ENCODE measurements around the gene SNX5. TPM values are rescaled to one million over a fixed set of nuclear protein-coding genes. Genes with fewer than 3 reads are reported as not detected.

The SNX5 gene
- total and polyA plus RNA-seq, 2 of the 8 experiments (the other 6 are each of a cell fraction or from before 2014, with no cell fraction given): 155 to 194 TPM

GRCh38 chr20:17966432-17967310 lies 1.9 kb downstream of the SNX5 start:
- H3K4ac ChIP-seq (replicated peaks; ENCODE audit: insufficient read length, low read depth, low read length): no peak overlapping the region
- peaks cover 4 to 14% (median 12%) of the 10 kb centered on the region in 4 experiments; a peak in 6 of 7 replicates for H3K4me1 ChIP-seq (replicated peaks in 1 of 4; ENCODE audit: control insufficient read depth in 3 of 4, insufficient read depth in 4 of 4, low read length in 3 of 4)
- H4K91ac ChIP-seq (replicated peaks; ENCODE audit: insufficient read length, low read length): no peak overlapping the region
- H3K56ac ChIP-seq (replicated peaks; ENCODE audit: insufficient read length, low read depth, low read length): no peak overlapping the region
- CTCF ChIA-PET (ENCODE audit: partially characterized antibody): interaction anchor here (0.6 to 2.0 kb wide), 7 partner anchors 8 to 294 kb away, joined by 3 to 6 read pairs (median 4); no protein-coding TSS in a partner anchor
- POLR2A ChIA-PET (ENCODE audit: partially characterized antibody): interaction anchor here (0.8 to 20.7 kb wide), 8 partner anchors 10 to 396 kb away, joined by 3 to 424 read pairs (median 10); partner anchors contain the start of gene DSTN
- peak overlapping the region; percentile 22; the same call in 1 of the 2 replicates for H3K27ac ChIP-seq (ENCODE audit: low read depth, low read length)
- H3K23ac ChIP-seq (ENCODE audit: insufficient read length): no peak overlapping the region
- H3K79me1 ChIP-seq (ENCODE audit: low read depth, low read length): 0 out of 2 replicates have a peak, but pooled peaks cover 3% of the 10 kb centered on the region
- peak overlapping the region; percentile 76 to 98 for H3K4me2 ChIP-seq (ENCODE audit: insufficient read depth in 1 of 2, low read depth in 2 of 2, low read length in 2 of 2)
- H3K14ac ChIP-seq (ENCODE audit: insufficient read length): no peak overlapping the region
- 12% methylated on average over 9 of the region's 9 CpGs; no CpG with 5 or more reads in 1 of the 2 experiments for WGBS, 2 experiments (ENCODE audit: extremely low coverage in 1 of 2, insufficient coverage in 1 of 2, insufficient read length in 1 of 2, insufficient replicate concordance in 2 of 2, low coverage in 1 of 2, low lambda C conversion rate in 2 of 2, missing lambda C conversion rate in 1 of 2)
- no peak overlapping the region for H2BK15ac ChIP-seq (ENCODE audit: low read length)
- H3K27me3 ChIP-seq (replicated peaks in 1 of 4; ENCODE audit: control insufficient read depth in 3 of 4, extremely low read depth in 1 of 4, insufficient read depth in 3 of 4, low read length in 3 of 4): no peaks in the 10 kb centered on the region
- FAIRE-seq: no peak
- H2BK120ac ChIP-seq (replicated peaks; ENCODE audit: low read depth, low read length): no peak overlapping the region
- no peak overlapping the region for H2BK12ac ChIP-seq (ENCODE audit: low read depth, low read length)
- H4K20me1 ChIP-seq (replicated peaks in 1 of 2; ENCODE audit: control insufficient read depth in 1 of 2, insufficient read depth in 2 of 2, low read length in 2 of 2): peaks cover 35 to 36% of the 10 kb centered on the region in 2 experiments
- peak overlapping the region; percentile 65 to 100 (median 86) for H3K9ac ChIP-seq (replicated peaks in 1 of 4; ENCODE audit: extremely low read depth in 1 of 4, low read depth in 3 of 4, low read length in 3 of 4)
- no peaks in the 10 kb centered on the region for H3K9me3 ChIP-seq (ENCODE audit: insufficient read depth in 2 of 2, low read depth in 1 of 2, low read length in 1 of 2)
- peaks cover 0 to 38% (median 0%) of the 10 kb centered on the region in 4 experiments; a peak in 2 of 8 replicates for H3K36me3 ChIP-seq (ENCODE audit: control insufficient read depth in 2 of 4, insufficient read depth in 4 of 4, low read length in 3 of 4)
- no peak overlapping the region; the same call in 1 of the 2 replicates for H3K18ac ChIP-seq (ENCODE audit: extremely low read depth, low read length)
- H2BK20ac ChIP-seq (ENCODE audit: low read length): no peak overlapping the region
- peaks cover 14% of the 10 kb centered on the region for H3K23me2 ChIP-seq (ENCODE audit: low read depth, low read length)
- H3K4me3 ChIP-seq (ENCODE audit: extremely low read depth in 1 of 4, insufficient read depth in 2 of 4, low read depth in 3 of 4, low read length in 4 of 4): peak overlapping the region; percentile 77 to 99 (median 91)
- H2AK5ac ChIP-seq (ENCODE audit: low read depth, low read length): no peak overlapping the region
- H2AFZ ChIP-seq (ENCODE audit: low read length): no peak overlapping the region
- no peak overlapping the region for H4K8ac ChIP-seq (ENCODE audit: extremely low read depth, insufficient read depth, low read length)
- H2BK5ac ChIP-seq (ENCODE audit: low read depth, low read length): no peak overlapping the region
- H4K5ac ChIP-seq (ENCODE audit: insufficient read length, low read depth, low read length): peak overlapping the region; percentile 37
- peaks cover 77 to 97% of the 10 kb centered on the region in 2 experiments for H3K79me2 ChIP-seq (ENCODE audit: control insufficient read depth in 1 of 2, insufficient read depth in 2 of 2, low read length in 2 of 2)
- DNase-seq (ENCODE audit: low read depth in 1 of 2, low spot score in 2 of 2): no peak
- peak; percentile 38 for TF ChIP-seq TAF7 (optimal IDR thresholded peaks at IDR 0.05; ENCODE audit: borderline replicate concordance, low read depth, low read length)
- peak in 1 of 2 experiments; percentile 64; a peak in 2 of 3 replicates for TF ChIP-seq POLR2A (IDR thresholded peaks at IDR 0.05; ENCODE audit: control extremely low read depth in 1 of 2, low read depth in 2 of 2, low read length in 2 of 2)
- TF ChIP-seq RFX5 (IDR thresholded peaks at IDR 0.05; ENCODE audit: borderline replicate concordance, low read depth, low read length): no peak
- TF ChIP-seq MAFK (IDR thresholded peaks at IDR 0.05; ENCODE audit: low read depth, low read length): peak; percentile 42; the same call in 1 of the 2 replicates
- TF ChIP-seq CREB1 (IDR thresholded peaks at IDR 0.05): no peak
- 0 out of 2 replicates have a peak, but pooled peaks have one; percentile 75 for TF ChIP-seq POLR2AphosphoS5 (IDR thresholded peaks at IDR 0.05; ENCODE audit: low read depth, low read length)
- no peak for TF ChIP-seq BACH1 (IDR thresholded peaks at IDR 0.05; ENCODE audit: low read length)
- 0 out of 4 replicates have a peak, but pooled peaks have one; percentile 25 to 34 for TF ChIP-seq SIN3A (conservative IDR thresholded peaks at IDR 0.05 in 1 of 2, IDR thresholded peaks at IDR 0.05 in 1 of 2; ENCODE audit: low read depth in 1 of 2, low read length in 2 of 2)
- no peak for TF ChIP-seq TCF12 (IDR thresholded peaks at IDR 0.05; ENCODE audit: low read depth, low read length)
- no peak for TF ChIP-seq SAP30 (IDR thresholded peaks at IDR 0.05; ENCODE audit: insufficient read depth, insufficient replicate concordance, low read length)
- TF ChIP-seq FOSL1 (IDR thresholded peaks at IDR 0.05; ENCODE audit: insufficient read depth, low read depth, low read length): no peak
